Measurements from ENCODE around the gene SPDYE4.

SPDYE4 gene

DNA sequence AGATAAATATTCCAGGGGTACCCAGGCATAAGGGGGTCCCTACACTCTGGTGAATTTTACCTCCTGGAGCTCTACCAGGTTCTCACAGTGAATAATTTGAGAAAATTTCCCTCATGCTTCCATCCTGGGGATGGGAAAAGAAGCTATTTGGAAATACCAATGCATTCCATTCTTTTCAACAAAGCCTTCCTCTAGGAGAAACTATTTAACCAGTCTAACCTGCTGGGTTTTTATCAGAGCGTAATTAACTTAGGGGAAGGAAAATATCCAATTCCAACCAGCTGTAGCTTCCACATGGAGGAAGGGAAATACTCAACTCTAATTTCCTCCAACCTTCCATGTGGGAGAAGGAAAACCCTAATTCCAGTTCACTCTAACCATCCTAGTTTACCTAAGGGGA lies 23.8 kb upstream of the SPDYE4 start:
- DNase-seq, result no peak

DNA sequence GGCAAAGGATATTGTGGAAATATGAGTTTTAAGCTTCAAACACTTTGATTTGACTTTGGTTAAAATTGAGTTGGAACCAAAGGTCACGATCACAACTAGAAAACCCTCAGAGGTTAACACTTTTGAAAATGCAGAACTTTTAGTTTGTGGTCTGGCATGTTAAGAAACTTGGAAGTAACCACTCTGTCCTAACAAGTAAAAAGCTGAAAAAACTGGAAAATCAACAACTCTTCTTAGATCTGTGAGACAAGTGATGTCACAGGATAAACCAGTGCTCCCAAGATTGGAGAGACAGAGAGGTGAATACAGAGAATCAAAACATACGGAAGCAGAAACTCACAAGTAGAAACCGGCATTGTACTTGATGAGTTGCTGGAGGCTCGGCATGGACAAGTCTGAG lies 23.4 kb upstream of the SPDYE4 start:
- DNase-seq, result no peak

- no peak for DNase-seq
Observed at GRCh38 chr17:8776881-8777280, 18.5 kb upstream of the SPDYE4 start.

GRCh38 chr17:8776248-8776647 lies 17.9 kb upstream of the SPDYE4 start:
- DNase-seq, result no peak

DNA sequence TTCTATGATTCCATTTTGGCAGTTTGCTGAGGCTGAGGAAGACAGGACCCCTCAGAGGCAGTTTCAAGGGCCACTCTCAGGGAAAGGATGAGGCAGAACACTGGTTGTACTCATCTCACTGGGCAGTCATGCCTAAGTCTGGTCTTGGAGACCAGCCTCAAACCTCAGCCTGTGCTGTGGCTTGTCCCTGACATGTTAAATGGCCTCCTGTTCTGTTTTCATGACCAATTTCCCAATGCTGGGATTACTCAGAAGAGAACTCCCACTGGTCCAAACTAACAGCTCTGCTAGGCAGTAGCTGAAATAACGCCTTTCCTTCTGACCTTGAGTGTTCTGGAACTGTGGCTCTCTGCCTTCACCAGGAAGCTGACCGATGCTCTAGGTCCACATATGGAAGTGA lies 8.4 kb upstream of the SPDYE4 start:
- no peak for DNase-seq

DNA sequence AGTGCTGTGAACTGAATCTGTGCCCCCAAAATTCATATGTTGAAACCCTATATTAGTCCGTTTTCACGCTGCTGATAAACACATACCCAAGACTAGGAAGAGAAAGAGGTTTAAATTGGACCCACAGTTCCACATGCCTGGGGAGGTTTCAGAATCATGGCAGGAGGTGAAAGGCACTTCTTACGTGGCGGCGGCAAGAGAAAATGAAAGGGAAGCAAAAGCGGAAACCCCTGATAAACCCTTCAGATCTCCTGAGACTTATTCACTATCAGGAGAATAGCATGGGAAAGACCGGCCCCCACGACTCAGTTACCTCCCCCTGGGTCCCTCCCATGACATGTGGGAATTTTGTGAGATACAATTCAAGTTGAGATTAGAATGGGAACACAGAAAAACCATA lies 3.7 kb upstream of the SPDYE4 start:
- no peak for DNase-seq

DNA sequence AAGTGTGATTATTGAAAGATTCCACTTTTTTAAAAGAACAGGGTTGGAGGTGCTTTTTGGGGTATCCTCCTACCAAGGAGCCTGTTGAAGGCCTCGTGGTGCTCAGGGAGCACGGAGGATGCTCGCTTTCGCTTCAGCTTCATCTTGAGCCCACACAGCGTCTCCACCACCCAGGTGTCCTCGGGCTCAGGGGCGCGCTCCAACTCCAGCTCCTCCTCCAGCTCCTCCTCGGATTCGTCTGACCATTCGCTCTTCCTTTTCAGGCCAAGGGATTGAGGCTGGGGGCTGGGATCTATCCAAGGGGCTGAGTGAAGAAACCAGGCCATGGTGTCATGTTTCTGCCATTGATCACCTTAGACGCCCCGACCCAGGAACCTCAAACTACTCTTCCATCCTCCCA lies 1.2 kb downstream of the SPDYE4 start:
- DNase-seq, result no peak

DNA sequence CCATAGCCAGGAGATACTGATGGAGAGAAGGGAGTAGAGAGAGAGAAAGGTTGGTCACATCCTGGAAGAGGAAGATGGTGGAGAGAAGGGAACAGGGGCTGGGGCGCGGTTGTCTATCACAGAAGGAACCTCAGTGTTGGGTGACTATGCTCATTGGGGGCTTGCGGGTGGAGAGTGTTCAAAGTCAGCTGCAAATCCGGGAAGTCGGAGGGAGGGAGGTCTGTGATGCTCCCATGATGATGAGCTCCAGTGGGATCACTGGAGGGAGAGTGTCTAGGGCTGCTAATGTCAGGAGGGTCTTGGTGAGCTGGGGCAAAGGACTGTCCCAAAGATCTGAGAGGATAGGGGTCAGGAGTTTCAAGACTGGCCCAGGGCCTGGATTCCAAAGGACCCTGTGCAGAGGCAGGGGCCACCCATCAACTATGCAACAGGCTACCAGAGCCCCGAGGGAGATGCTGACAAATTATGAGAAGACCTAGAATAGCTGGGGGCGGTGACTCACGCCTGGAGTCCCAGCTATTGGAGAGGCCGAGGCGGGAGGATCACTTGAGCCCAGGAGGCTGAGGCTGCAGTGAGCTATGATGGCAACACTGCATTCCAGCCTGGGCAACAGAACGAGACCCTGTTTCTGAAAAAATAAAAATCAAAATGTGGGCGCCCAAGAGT lies 2.6 kb downstream of the SPDYE4 start:
- no peak for DNase-seq

- DNase-seq, result no peak
Observed at GRCh38 chr17:8754890-8755289, 3.5 kb downstream of the SPDYE4 start.

GRCh38 chr17:8753976-8754440 lies 4.3 kb downstream of the SPDYE4 start:
- no peak for DNase-seq

GRCh38 chr17:8753136-8753975 lies 5.0 kb downstream of the SPDYE4 start:
- DNase-seq, result no peak

- no peak for DNase-seq
Observed at GRCh38 chr17:8749616-8750015, 8.7 kb downstream of the SPDYE4 start.

DNA sequence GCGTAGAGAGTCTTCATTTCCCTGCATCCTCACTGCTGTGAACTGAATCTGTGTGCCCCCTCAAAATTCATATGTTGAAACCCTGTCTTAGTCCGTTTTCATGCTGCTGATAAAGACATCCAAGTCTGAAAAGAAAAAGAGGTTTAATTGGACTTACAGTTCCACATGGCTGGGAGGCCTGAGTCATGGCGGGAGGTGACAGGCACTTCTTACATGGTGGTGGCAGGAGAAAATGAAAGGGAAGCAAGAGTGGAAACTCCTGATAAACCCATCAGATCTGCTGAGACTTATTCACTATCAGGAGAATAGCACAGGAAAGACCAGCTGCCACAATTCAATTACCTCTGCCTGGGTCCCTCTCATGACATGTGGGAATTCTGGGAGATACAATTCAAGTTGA lies 10.6 kb downstream of the SPDYE4 start:
- no peak for DNase-seq

DNA sequence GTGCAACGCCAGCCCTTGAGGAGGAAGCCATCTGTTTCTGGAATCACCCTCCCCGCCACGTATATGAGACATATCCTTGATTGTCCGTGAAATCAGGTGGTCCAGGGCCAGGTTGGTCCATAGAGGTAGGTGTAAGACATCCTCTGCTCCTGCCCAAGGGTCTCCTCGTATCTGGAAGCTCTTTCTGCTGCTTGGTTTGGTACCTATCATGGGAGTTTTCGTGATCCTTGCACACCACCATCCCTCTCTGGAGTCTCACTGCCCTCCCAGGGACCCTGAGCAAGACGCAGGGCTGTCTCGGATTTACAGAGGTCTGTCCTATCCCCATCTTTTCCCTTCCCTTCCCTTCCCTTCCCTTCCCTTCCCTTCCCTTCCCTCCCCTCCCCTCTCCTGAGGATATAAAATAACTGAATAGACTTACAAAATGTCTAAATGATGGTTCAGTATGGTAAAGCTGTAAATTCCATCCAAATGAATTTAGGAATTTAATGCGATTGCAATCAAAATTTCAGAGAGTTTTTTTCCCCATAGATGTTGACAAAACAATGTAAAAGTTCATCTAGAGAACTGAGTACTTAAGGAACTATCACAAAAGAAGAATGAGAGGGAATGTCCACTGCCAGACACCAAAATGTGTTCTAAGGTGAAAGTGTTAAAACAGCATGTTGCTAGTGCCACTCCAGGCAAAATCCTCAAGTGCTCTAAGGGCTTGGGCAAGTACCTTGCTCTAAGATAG lies 11.7 kb downstream of the SPDYE4 start:
- no peak for DNase-seq

- DNase-seq, result peak; percentile 69
Observed at GRCh38 chr17:8745586-8746500, 12.5 kb downstream of the SPDYE4 start.

DNA sequence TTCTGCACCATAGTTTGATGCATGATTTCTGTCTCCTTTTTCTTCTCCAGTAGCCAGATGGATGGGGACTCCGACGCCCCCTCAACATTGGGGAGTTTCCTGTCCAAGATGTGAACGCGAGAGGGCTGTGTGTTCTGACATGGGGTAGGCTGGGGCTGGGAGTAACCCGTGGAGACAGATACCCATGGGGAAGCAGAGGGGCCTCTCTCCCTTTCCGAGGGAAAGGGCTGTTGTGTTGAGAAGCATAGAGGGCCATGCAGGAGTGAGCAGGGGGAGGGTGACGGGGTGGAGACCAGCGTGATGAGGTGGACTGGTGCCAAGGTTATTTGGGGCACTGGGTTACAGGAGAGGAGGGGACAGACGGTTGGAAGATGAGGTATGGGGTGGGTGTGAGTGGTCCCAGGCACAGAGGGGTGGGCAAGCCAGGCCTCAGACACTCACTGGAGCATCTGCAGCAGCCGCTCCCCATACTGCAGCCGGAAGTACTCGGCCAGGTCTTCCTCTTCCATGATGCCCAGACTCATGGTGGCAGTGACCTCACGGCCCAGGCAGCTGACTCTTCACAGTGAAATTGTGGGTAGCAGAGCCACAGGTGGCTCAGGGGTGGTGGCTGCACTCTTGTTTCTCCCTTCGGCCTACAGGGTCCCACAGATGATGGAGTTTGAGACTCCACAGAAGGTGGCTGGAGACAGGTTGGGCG lies 14.1 kb downstream of the SPDYE4 start:
- DNase-seq, result no peak

DNA sequence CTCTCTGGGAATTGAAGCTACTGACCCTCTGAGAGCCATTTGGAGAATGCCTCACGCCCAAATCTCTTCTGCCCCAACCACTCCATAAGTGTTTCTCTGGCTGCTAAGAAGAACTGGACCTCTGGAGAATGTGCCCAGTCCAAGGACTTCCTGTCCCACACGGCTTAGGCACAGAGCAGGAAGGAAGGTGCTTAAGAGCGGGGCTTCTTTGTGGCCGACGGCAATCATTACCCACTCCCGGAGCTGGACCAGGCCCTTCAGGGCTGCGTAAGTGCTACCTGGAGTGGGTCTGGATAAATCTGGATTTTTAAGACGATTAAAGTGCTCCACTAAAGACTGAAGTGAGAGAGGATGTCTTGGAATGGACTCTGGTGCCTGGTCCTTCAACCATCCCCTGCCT lies 15.5 kb downstream of the SPDYE4 start:
- no peak for DNase-seq

- DNase-seq, result no peak
Observed at GRCh38 chr17:8742274-8742673, 16.1 kb downstream of the SPDYE4 start.

DNA sequence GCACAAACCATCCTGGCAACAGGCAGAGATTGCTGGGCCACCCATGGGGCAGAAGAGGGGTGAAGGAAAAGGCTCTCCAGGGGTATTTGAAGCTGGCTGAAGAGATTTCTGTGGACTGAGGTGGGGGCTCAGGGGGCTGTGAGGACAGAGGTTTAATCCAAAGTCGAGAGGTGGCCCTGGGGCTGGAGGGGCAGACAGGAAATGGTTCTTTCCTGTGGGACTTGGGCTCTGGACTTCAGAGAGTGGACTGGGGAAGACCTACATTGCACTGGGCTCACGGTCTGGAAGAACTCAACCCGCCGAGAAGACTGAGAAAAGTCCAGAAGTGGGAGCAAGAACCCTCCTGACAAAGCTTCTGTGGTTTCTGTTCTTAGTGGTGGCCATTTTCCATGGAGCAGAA lies 16.6 kb downstream of the SPDYE4 start:
- no peak for DNase-seq

DNA sequence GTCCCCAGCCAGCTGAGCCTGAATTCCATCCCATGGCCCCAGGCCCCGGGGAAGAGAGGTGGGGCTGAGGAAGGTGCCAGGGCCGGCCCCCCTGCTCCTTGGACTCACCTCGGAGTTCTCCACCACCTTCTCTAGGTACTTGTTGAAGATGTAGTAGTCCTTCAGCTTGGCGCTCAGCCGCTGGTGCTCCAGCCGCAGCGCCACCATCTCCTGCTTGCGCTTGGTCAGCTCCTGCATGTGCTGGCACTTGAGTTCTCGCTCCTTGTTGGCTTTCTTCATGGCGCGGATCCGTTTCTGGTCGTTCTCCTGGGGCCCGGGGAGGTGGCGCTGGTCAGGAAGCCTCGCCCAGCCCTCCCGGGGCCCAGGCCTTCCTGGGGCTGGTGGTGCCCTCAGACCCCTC lies 17.0 kb downstream of the SPDYE4 start:
- no peak for DNase-seq

DNA sequence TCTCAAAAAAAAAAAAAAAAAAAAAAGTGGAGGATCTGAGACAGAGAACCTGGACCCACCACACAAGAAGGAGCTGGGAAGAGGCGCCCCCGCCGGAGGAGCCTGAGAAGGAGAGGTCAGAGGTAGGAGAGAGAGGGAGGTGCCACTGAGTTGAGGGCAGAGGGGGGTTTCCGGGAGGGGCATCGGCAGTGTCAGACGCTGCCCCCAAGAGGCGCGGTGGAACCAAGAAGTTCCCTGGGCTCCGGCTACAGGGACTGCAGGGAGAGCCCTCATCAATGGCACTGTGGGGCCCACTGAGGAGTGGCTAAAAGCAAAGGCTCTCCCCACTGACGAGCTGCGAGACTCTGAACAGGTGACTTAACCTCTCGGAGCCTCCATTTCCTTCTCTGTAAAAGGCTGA lies 17.9 kb downstream of the SPDYE4 start:
- peak; percentile 14 for DNase-seq

GRCh38 chr17:8739097-8739496 lies 19.2 kb downstream of the SPDYE4 start:
- DNase-seq, result no peak
